Kidney epithelial cell (primary cell): ENCODE measurements around the gene UNK. TPM values are rescaled to one million over a fixed set of nuclear protein-coding genes. Genes with fewer than 3 reads are reported as not detected.

Source experiments
- DNase-seq: peaks from one replicate; pipeline ENCODE4 v3.0.0-alpha.2; 2010; ENCODE audit warnings: low read depth
- H3K27me3 ChIP-seq: 2 replicates; pipeline ENCODE4 v1.6.0; 2011; ENCODE audit warnings: low read length; ENCODE audit not compliant: control insufficient read depth, insufficient read depth
- H3K36me3 ChIP-seq: 2 replicates; pipeline ENCODE4 v1.5.1; 2011; ENCODE audit warnings: low read length; ENCODE audit not compliant: control insufficient read depth, insufficient read depth
- H3K4me3 ChIP-seq: 2 replicates; pipeline ENCODE4 v1.5.1; 2011; ENCODE audit warnings: low read depth, mild to moderate bottlenecking, control low read depth, low read length
- total RNA-seq: library from RNA; depleted of rRNA; stranded (reverse); fragments of >200 nt; gene quantifications from 2 replicates; pipeline ENCODE4 v1.2.3, GENCODE V29; 2015
- TF ChIP-seq, protein P1 (sequence below): IDR thresholded peaks from 2 replicates; pipeline ENCODE4 v1.5.1; 2011; ENCODE audit warnings: mild to moderate bottlenecking, moderate library complexity, low read length, control low read depth, inconsistent platforms; ENCODE audit not compliant: insufficient read depth, poor library complexity, severe bottlenecking

UNK gene
- total RNA-seq, 1 donor from 2014 or later: 18.6 TPM

DNA sequence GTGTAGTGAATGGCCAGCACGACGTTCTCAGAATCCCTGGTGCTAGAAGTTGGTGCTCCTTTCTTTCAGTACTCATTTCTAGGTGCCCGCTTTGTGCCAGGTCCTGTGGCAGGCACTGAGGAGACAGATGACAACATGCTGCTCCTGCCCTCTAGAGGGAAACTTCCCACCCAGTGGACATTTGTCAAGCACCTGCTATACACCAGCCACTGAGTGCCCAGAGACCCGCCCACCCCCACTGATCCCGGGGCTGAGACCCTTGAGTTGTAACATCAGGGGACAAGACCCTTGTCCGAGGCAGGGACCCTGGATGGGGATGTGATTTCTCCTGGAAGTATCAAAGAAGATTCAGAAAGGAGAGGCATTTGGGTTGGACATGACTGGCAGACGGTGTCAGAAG is 34.5 kb downstream of the UNK start:
- no peaks in the 10 kb centered on the region for H3K27me3 ChIP-seq
- TF ChIP-seq, protein P1, sequence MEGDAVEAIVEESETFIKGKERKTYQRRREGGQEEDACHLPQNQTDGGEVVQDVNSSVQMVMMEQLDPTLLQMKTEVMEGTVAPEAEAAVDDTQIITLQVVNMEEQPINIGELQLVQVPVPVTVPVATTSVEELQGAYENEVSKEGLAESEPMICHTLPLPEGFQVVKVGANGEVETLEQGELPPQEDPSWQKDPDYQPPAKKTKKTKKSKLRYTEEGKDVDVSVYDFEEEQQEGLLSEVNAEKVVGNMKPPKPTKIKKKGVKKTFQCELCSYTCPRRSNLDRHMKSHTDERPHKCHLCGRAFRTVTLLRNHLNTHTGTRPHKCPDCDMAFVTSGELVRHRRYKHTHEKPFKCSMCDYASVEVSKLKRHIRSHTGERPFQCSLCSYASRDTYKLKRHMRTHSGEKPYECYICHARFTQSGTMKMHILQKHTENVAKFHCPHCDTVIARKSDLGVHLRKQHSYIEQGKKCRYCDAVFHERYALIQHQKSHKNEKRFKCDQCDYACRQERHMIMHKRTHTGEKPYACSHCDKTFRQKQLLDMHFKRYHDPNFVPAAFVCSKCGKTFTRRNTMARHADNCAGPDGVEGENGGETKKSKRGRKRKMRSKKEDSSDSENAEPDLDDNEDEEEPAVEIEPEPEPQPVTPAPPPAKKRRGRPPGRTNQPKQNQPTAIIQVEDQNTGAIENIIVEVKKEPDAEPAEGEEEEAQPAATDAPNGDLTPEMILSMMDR: no peak
- H3K36me3 ChIP-seq: peaks cover 2% of the 10 kb centered on the region
- DNase-seq: no peak
- H3K4me3 ChIP-seq: no peak overlapping the region

DNA sequence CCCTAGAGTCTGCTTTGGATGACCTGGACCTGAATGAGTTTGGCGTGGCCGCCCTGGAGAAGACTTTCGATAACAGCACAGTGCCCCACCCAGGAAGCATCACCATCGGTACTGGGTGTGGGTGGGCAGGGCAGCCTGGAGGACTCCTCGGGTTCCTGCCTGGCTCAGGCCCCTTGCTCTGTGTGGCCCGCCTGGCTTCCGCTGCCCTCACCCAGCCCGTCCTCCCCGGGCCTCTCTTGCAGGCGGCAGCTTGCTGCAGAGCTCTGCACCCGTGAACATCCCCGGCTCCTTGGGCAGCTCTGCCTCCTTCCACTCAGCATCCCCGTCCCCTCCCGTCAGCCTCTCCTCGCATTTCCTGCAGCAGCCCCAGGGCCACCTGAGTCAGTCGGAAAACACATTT is 35.1 kb downstream of the UNK start:
- H3K36me3 ChIP-seq: peaks cover 2% of the 10 kb centered on the region
- no peak for DNase-seq
- no peaks in the 10 kb centered on the region for H3K27me3 ChIP-seq
- no peak overlapping the region for H3K4me3 ChIP-seq
- TF ChIP-seq, protein P1: no peak

DNA sequence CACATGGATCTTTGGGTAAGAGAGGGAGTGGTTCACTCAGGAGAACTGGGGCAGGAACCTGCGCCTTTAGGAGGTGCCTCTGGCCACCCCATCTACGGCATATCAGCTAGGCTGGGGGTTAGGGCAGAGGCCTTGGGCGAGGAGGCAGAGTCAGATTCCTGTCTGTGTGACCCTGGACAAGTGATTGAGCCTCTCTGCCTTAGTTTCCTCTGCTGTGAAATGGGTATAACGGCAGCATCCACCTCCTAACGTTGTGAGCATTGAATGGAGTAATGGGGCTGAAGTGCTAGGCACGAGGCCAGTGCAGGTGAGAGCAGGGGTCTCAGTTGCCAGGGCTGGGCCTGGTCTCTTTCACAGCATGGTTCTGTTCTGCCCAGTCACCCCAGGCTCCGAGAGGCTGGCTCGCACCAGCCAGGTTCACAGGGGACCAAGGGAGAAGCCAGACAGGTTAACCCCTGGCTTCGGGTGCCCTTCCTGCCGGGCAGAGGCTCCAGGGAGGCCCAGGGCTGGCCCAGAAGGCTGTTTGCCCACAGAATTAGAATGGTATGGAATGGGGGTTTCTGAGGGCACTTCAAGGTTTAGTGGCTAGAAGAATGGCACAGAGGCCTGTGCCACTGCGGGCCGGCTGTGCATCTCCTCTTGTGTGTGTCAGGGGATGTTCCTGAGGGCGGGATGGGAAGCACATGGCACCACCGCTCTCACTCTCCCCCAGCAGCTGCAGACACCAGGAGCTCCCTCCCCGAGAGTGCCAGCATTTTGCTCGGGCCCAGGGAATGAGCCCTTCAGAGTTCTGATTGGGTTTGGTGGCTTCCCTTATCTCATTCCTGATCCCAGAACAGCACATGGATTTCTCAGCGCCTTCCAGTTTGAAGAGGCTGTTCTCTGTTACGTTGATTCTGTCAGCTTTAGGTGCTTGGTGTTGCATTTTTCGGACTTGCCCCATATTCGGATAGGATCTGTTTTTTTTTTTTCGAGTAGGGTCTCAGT is 35.8 kb downstream of the UNK start:
- peaks cover 2% of the 10 kb centered on the region for H3K36me3 ChIP-seq

DNA sequence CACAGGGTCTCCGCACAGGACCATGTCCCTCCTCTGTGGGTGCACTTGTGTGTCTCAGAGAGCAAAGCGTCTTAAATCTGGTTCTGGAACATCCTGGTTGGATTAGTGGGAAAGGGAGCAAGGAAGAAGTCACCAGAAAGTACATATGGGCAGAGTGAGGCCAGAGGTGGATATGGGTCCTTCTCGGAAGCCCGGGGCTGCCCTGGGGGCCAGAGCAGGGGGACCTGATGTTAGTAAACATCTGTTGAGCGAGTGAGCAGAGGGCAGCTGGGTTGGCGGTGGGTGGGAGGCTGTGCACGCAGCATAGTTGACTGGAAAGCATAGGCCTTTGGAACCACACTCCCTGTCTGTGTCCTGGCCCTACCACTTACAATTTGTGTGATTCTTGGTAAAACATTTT is 36.9 kb downstream of the UNK start:
- no peak for DNase-seq
- Histone ChIP-seq H3K36me3 (peaks cover 2% of the 10 kb centered on the region), H3K4me3 (no peak overlapping the region), H3K27me3 (no peaks in the 10 kb centered on the region)
- TF ChIP-seq, protein P1: no peak

More for the DNA sequence above, 35.8 kb downstream of the UNK start:
- TF ChIP-seq, protein P1: no peak
- no peak for DNase-seq
- H3K27me3 ChIP-seq: no peaks in the 10 kb centered on the region
- H3K4me3 ChIP-seq: no peak overlapping the region

DNA sequence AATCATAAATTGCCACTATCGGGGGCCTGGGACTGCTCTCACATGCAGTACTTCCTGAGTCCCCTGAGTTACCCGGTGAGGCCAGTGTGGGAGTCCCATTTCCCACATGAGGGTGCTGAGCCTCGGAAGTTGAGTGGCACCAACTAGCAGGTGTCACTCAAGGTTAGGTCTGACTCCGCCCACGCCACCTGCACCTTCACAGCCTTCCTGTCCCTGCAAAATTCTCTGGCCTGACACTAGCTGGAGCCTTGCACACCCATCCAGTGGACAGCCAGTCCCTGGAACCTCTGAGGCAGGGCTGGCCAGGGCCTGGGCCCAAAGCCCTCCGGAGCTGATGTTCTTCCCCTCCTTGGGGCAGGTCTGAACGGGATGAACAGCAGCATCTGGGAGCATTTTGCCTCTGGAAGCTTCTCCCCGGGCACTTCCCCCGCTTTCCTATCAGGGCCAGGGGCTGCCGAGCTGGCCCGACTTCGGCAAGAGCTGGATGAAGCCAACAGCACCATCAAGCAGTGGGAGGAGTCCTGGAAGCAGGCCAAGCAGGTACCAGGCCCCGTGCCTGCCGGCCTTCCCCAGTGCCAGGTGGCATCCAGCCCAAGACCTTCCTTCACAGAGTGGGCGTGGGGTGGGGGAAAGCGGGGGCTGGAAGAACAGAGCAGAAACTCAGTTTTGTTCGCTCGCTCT is 37.7 kb downstream of the UNK start:
- TF ChIP-seq, protein P1: no peak
- H3K27me3 ChIP-seq: no peaks in the 10 kb centered on the region
- no peak for DNase-seq
- no peak overlapping the region for H3K4me3 ChIP-seq
- H3K36me3 ChIP-seq: peaks cover 2% of the 10 kb centered on the region

DNA sequence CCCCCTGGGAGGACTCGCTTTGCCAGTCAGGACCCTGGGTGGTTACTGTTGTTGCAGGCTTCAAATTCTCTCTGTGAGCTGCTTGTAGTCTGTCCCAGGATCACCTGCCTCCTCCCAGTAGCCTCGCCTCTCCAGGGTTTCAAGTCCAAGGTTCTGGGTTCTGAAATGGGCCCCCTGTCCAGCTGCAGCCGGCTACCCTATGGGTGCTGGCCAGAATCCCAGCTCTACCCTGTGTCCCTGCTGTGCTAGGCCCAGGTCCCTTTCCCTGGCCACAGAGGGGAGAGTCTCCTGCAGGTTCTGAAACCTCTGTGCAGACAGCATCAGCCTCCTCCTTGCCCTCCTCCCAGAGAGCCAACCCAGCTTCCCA is 38.2 kb downstream of the UNK start:
- H3K36me3 ChIP-seq: peaks cover 2% of the 10 kb centered on the region
- H3K4me3 ChIP-seq: no peak overlapping the region
- DNase-seq: no peak
- no peaks in the 10 kb centered on the region for H3K27me3 ChIP-seq
- TF ChIP-seq, protein P1: no peak
